GM12878 (cell line): ENCODE results near the gene CHP1. TPM values are rescaled to one million over a fixed set of nuclear protein-coding genes. Genes with fewer than 3 reads are reported as not detected.

Source experiments
- ATAC-seq: fragments of 200-7000 bp; cut with Tn5 transposase; 3 replicates; pipeline ENCODE4 v1.9.1; 2020; ENCODE audit warnings: mild to moderate bottlenecking, moderate library complexity
- BruUV-seq: library from RNA; stranded (reverse); fragments of 400-500 nt; replicated peaks from 2 replicates; lab custom pipeline; 2021; lab: Mats Ljungman, UMichigan
- CTCF ChIA-PET: fragments of 300-600 bp; sonication (Branson Sonifier 250); formaldehyde crosslinking; extraction: SDS; loops from one replicate; lab custom pipeline; 2021; ENCODE audit warnings: inconsistent platforms; lab: Yijun Ruan, JAX
- POLR2A ChIA-PET: fragments of 350-600 bp; formaldehyde crosslinking; extraction: SDS; loops from one replicate; lab custom pipeline; 2021; ENCODE audit warnings: inconsistent platforms; lab: Charles Lee
- RAD21 ChIA-PET: fragments of 300-600 bp; sonication (Branson Sonifier 250); formaldehyde crosslinking; loops from one replicate; lab custom pipeline; 2023; ENCODE audit warnings: antibody characterized with exemption; ENCODE audit not compliant: unreplicated experiment; lab: Charles Lee
- SMC1A ChIA-PET: fragments of 300-600 bp; sonication (Branson Sonifier 250); formaldehyde crosslinking; loops from one replicate; lab custom pipeline; 2023; ENCODE audit not compliant: unreplicated experiment, uncharacterized antibody; lab: Charles Lee
- DNase-seq: peaks from one replicate; pipeline ENCODE4 v3.0.0-alpha.2; 2011; ENCODE audit warnings: low read depth, low spot score
- FAIRE-seq: peaks from 3 replicates; lab custom pipeline; 2011; peaks lifted over from hg19 to GRCh38; lab: Jason Lieb, UNC
- H2AFZ ChIP-seq: 2 replicates; pipeline ENCODE4 v1.6.0; 2011; ENCODE audit warnings: low read depth, low read length, control low read depth; ENCODE audit not compliant: control insufficient read depth
- H3K27ac ChIP-seq: 2 replicates; pipeline ENCODE4 v1.5.1; 2011; ENCODE audit warnings: control low read depth; ENCODE audit not compliant: control insufficient read depth, insufficient read depth
- H3K27me3 ChIP-seq, 2 experiments: replicated peaks in 1 of 2; 2 replicates each; pipeline versions ENCODE4 v1.6.0 to v1.6.1; 2011; ENCODE audit warnings: low read length in 1 of 2; ENCODE audit not compliant: control insufficient read depth in 2 of 2, insufficient read depth in 2 of 2
- H3K36me3 ChIP-seq, 2 experiments: 2 replicates each; pipeline ENCODE4 v1.5.1; 2011; ENCODE audit warnings: low read length in 1 of 2; ENCODE audit not compliant: control insufficient read depth in 2 of 2, insufficient read depth in 2 of 2
- H3K4me1 ChIP-seq: 2 replicates; pipeline ENCODE4 v1.6.1; 2011; ENCODE audit warnings: mild to moderate bottlenecking, low read length, moderate library complexity, mixed read lengths; ENCODE audit not compliant: control insufficient read depth, insufficient read depth
- H3K4me2 ChIP-seq: 2 replicates; pipeline ENCODE4 v1.6.0; 2011; ENCODE audit warnings: control low read depth; ENCODE audit not compliant: control insufficient read depth, insufficient read depth
- H3K4me3 ChIP-seq: fragments of 200-600 bp; sonication (generic); 2 replicates; pipeline ENCODE4 v1.5.1; 2016
- H3K79me2 ChIP-seq: 2 replicates; pipeline ENCODE4 v1.6.0; 2011; ENCODE audit warnings: low read length; ENCODE audit not compliant: control insufficient read depth, insufficient read depth
- H3K9ac ChIP-seq: 2 replicates; pipeline ENCODE4 v1.8.0; 2011; ENCODE audit warnings: low read length, control low read depth, mixed read lengths; ENCODE audit not compliant: control insufficient read depth, insufficient read depth
- H3K9me3 ChIP-seq: replicated peaks from 3 replicates; pipeline ENCODE4 v1.5.1; 2011; ENCODE audit warnings: mild to moderate bottlenecking, low read length; ENCODE audit not compliant: control insufficient read depth, insufficient read depth
- H4K20me1 ChIP-seq: 2 replicates; pipeline ENCODE4 v1.6.0; 2011; ENCODE audit not compliant: control insufficient read depth, insufficient read depth
- HDAC6 ChIP-seq: fragments of 200-600 bp; sonication (generic); IDR thresholded peaks from one replicate; pipeline ENCODE4 v1.8.0; 2017; ENCODE audit warnings: antibody characterized with exemption; ENCODE audit not compliant: unreplicated experiment
- NFYA ChIP-seq: IDR thresholded peaks from 2 replicates; pipeline ENCODE4 v1.6.1; 2011; ENCODE audit warnings: low read depth, mild to moderate bottlenecking, low read length, improper control_type of control experiment, borderline replicate concordance
- NRF1 ChIP-seq: conservative IDR thresholded peaks from 2 replicates; pipeline ENCODE4 v1.6.1; 2011; ENCODE audit warnings: mild to moderate bottlenecking, low read depth, low read length, improper control_type of control experiment
- PAX5 ChIP-seq: IDR thresholded peaks from 2 replicates; pipeline ENCODE4 v1.6.1; 2011; ENCODE audit warnings: low read depth, low read length, borderline replicate concordance
- RAD51 ChIP-seq: fragments of 450-650 bp; IDR thresholded peaks from 2 replicates; pipeline ENCODE4 v1.6.1; 2016; ENCODE audit warnings: moderate library complexity, mild to moderate bottlenecking, inconsistent platforms
- ZNF217 ChIP-seq: fragments of 450-650 bp; IDR thresholded peaks from 2 replicates; pipeline ENCODE4 v1.6.1; 2017; ENCODE audit warnings: antibody characterized with exemption, mild to moderate bottlenecking
- ZNF622 ChIP-seq: fragments of 450-650 bp; IDR thresholded peaks from 2 replicates; pipeline ENCODE4 v1.6.1; 2017; ENCODE audit warnings: mild to moderate bottlenecking, inconsistent platforms
- WGBS: methylation state at CpG from one replicate; pipeline ENCODE4 v1.1.6; 2016; ENCODE audit warnings: low lambda C conversion rate; ENCODE audit not compliant: insufficient replicate concordance, insufficient coverage; ENCODE audit errors: missing lambda C conversion rate; 5-methylcytosine and 5-hydroxymethylcytosine counted together
- in situ Hi-C: fragments of 300-500 bp; cut with MboI; formaldehyde crosslinking; loops from 9 replicates; pipeline ENCODE4 v1.14.3; 2018; ENCODE audit warnings: mixed read lengths
- intact Hi-C: fragments of 100-400 bp; cut with micrococcal nuclease; formaldehyde crosslinking; loops from one replicate; pipeline ENCODE4 v1.14.2; 2022; ENCODE audit not compliant: unreplicated experiment
- polyA plus RNA-seq, 11 experiments: library from polyadenylated mRNA; depleted of rRNA in 4 of 11; unstranded in 6 of 11; stranded (reverse) in 5 of 11; fragments of >200 nt; fragmentation: Nextera tagmentation in 4 of 11; fragmentation: Illumina TruSeq in 1 of 11; extraction: Ambion mirVana in 4 of 11; extraction: Trizol in 1 of 11; gene quantifications; 1 replicate in 1 of 11; 2 replicates in 10 of 11; pipeline versions ENCODE4 v1.2.1 to v1.2.3, GENCODE V29; 2011 to 2016; ENCODE audit warnings: inconsistent platforms in 2 of 11, missing spikeins in 2 of 11, low read depth in 1 of 11
- total RNA-seq, 4 experiments: library from RNA; depleted of rRNA in 3 of 4; stranded (reverse); fragments of >200 nt in 3 of 4; fragmentation: Illumina TruSeq in 1 of 4; extraction: Trizol in 1 of 4; gene quantifications; 2 replicates each; pipeline versions ENCODE4 v1.2.1 to v1.2.3, GENCODE V29; 2013 to 2021
- TF ChIP-seq, protein P1 (sequence below): fragments of 450-650 bp; IDR thresholded peaks from 2 replicates; pipeline ENCODE4 v1.6.1; 2017; ENCODE audit warnings: mild to moderate bottlenecking, moderate library complexity
- TF ChIP-seq, protein P2 (sequence below): fragments of 450-650 bp; formaldehyde crosslinking; IDR thresholded peaks from 2 replicates; pipeline ENCODE4 v1.4.0; 2020; ENCODE audit warnings: mild to moderate bottlenecking, moderate library complexity
- TF ChIP-seq, protein P3 (sequence below): IDR thresholded peaks from 2 replicates; pipeline ENCODE4 v1.6.1; 2011; ENCODE audit warnings: borderline replicate concordance, low read depth, mild to moderate bottlenecking, moderate library complexity, mixed read lengths, low read length; ENCODE audit not compliant: insufficient read depth; ENCODE audit errors: extremely low read length

The CHP1 gene
- total and polyA plus RNA-seq, 10 of the 15 experiments (the other 5 are each of a cell fraction or from before 2014, with no cell fraction given): 25.7 to 45.9 (median 39.1) TPM

DNA sequence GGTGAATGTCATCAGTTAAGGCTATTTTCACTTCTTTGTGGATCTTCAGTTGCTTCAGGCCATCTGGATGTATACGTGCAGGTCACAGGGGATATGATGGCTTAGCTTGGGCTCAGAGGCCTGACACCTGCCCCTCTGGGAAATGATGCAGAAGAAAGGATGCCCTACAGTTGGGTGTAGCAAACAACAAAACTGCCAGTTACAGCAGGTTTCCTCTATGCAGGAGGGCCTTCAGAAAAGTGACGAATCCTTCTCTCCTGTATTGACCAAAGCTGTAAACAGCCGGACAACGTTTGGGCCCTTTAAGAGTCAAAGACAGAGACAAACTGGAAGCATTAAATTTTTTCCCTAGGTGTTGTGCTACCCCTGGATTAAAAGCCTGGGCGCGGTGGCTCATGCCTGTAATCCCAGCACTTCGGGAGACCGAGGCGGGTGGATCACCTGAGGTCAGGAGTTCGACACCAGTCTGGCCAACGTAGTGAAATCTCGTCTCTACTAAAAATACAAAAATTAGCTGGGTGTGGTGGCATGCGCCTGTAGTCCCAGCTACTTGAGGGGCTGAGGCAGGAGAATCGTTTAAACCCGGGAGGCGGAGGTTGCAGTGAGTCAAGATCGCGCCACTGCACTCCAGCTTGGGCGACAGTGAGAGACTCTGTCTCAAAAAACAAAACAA, 52.0 kb downstream of the CHP1 start (continued):
- TF ChIP-seq, protein P1, sequence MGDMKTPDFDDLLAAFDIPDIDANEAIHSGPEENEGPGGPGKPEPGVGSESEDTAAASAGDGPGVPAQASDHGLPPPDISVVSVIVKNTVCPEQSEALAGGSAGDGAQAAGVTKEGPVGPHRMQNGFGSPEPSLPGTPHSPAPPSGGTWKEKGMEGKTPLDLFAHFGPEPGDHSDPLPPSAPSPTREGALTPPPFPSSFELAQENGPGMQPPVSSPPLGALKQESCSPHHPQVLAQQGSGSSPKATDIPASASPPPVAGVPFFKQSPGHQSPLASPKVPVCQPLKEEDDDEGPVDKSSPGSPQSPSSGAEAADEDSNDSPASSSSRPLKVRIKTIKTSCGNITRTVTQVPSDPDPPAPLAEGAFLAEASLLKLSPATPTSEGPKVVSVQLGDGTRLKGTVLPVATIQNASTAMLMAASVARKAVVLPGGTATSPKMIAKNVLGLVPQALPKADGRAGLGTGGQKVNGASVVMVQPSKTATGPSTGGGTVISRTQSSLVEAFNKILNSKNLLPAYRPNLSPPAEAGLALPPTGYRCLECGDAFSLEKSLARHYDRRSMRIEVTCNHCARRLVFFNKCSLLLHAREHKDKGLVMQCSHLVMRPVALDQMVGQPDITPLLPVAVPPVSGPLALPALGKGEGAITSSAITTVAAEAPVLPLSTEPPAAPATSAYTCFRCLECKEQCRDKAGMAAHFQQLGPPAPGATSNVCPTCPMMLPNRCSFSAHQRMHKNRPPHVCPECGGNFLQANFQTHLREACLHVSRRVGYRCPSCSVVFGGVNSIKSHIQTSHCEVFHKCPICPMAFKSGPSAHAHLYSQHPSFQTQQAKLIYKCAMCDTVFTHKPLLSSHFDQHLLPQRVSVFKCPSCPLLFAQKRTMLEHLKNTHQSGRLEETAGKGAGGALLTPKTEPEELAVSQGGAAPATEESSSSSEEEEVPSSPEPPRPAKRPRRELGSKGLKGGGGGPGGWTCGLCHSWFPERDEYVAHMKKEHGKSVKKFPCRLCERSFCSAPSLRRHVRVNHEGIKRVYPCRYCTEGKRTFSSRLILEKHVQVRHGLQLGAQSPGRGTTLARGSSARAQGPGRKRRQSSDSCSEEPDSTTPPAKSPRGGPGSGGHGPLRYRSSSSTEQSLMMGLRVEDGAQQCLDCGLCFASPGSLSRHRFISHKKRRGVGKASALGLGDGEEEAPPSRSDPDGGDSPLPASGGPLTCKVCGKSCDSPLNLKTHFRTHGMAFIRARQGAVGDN: peak; percentile 80

DNA sequence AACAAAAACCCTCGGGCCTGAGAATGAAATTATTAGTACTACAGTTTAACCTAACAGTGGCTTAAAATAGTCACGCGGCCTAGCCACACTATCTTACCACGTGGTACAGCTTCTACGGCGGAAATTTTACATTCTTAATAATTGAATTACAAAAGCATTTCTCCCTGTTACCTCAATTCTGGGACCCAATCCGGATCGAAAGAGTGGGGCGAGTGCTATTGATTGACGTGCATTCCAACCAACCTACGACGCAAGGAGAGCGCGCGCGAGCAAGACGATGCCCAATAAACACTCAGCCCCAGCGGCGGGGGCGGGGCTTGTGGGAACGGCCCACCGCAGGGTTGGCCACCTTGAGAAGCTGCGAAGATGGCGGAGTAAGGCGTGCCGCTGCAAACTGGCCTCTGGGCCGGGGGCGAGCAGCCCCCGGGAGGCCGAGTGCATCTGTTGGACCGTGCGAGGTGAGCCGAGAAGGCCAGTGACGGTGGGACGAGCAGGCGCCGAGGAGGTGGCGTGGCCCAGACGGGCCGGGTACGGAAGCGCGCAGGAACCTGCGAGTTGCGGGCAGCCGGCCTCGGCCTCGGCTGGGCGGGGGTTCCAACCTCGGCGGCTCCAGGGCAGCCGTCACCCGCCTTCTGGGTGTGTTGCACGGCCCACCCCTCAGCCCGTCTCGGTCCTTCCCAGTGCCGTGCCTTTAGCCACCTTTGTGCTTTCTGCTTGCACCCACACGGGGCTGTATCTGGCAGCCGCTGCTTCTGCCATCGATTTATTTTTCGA, 52.8 kb downstream of the CHP1 start:
- peaks cover 2% of the 10 kb centered on the region for H3K9me3 ChIP-seq
- H3K27me3 ChIP-seq: no peaks in the 10 kb centered on the region
- ChIA-PET CTCF (interaction anchor here (0.7 to 1.4 kb wide), 4 partner anchors 47 to 413 kb away, joined by 3 to 4 read pairs (median 4); partner anchors contain the start of genes CHP1, NUSAP1 and OIP5), POLR2A (interaction anchor here (0.7 to 1.5 kb wide), 3 partner anchors 40 to 53 kb away, joined by 3 to 8 read pairs (median 7); partner anchors contain the start of genes CHP1, EXD1 and NUSAP1), SMC1A (interaction anchor here (0.6 to 2.0 kb wide), 4 partner anchors 8 to 52 kb away, joined by 3 to 10 read pairs (median 4); partner anchors contain the start of genes CHP1, NUSAP1 and OIP5), RAD21 (interaction anchor here (0.7 to 1.1 kb wide), 2 partner anchors 49 to 391 kb away, joined by 3 read pairs; partner anchors contain the start of genes NUSAP1 and OIP5)
- peak; percentile 98 for ATAC-seq
- peak; percentile 99 for DNase-seq
- H3K79me2 ChIP-seq: peaks cover 44% of the 10 kb centered on the region
- peak; percentile 69 for FAIRE-seq
- BruUV-seq: no TSS peak
- WGBS: 2% methylated on average over 42 of the region's 61 CpGs
- peaks cover 6% of the 10 kb centered on the region for H3K4me1 ChIP-seq
- no peaks in the 10 kb centered on the region for H4K20me1 ChIP-seq
- in situ Hi-C loops: no loop called here
- peak overlapping the region; percentile 96 for H3K9ac ChIP-seq
- H2AFZ ChIP-seq: peak overlapping the region; percentile 84
- peaks cover 4 to 19% of the 10 kb centered on the region in 2 experiments for H3K36me3 ChIP-seq
- H3K27ac ChIP-seq: peak overlapping the region; percentile 95
- peak overlapping the region; percentile 83 for H3K4me2 ChIP-seq
- intact Hi-C loops: loop anchor here (5.0 kb wide), 1 partner anchor 52 kb away; the partner anchor contains the start of genes CHP1 and EXD1
- H3K4me3 ChIP-seq: peak overlapping the region; percentile 76
- no peak for TF ChIP-seq HDAC6
- TF ChIP-seq, protein P2, sequence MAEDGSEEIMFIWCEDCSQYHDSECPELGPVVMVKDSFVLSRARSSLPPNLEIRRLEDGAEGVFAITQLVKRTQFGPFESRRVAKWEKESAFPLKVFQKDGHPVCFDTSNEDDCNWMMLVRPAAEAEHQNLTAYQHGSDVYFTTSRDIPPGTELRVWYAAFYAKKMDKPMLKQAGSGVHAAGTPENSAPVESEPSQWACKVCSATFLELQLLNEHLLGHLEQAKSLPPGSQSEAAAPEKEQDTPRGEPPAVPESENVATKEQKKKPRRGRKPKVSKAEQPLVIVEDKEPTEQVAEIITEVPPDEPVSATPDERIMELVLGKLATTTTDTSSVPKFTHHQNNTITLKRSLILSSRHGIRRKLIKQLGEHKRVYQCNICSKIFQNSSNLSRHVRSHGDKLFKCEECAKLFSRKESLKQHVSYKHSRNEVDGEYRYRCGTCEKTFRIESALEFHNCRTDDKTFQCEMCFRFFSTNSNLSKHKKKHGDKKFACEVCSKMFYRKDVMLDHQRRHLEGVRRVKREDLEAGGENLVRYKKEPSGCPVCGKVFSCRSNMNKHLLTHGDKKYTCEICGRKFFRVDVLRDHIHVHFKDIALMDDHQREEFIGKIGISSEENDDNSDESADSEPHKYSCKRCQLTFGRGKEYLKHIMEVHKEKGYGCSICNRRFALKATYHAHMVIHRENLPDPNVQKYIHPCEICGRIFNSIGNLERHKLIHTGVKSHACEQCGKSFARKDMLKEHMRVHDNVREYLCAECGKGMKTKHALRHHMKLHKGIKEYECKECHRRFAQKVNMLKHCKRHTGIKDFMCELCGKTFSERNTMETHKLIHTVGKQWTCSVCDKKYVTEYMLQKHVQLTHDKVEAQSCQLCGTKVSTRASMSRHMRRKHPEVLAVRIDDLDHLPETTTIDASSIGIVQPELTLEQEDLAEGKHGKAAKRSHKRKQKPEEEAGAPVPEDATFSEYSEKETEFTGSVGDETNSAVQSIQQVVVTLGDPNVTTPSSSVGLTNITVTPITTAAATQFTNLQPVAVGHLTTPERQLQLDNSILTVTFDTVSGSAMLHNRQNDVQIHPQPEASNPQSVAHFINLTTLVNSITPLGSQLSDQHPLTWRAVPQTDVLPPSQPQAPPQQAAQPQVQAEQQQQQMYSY (CRISPR knock-in tag): no peak
- peak; percentile 80 for TF ChIP-seq NFYA
- TF ChIP-seq ZNF622: no peak
- TF ChIP-seq PAX5: 0 out of 2 replicates have a peak, but pooled peaks have one; percentile 37
- peak; percentile 99 for TF ChIP-seq RAD51
- TF ChIP-seq, protein P3, sequence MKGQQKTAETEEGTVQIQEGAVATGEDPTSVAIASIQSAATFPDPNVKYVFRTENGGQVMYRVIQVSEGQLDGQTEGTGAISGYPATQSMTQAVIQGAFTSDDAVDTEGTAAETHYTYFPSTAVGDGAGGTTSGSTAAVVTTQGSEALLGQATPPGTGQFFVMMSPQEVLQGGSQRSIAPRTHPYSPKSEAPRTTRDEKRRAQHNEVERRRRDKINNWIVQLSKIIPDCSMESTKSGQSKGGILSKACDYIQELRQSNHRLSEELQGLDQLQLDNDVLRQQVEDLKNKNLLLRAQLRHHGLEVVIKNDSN: no peak
- no peak for TF ChIP-seq ZNF217
- TF ChIP-seq NRF1: no peak; the same call in 1 of the 2 replicates
